HG03097 (cell line): Measurements from ENCODE around the gene RBL2.
"Not testable (repeated sequence)": the region's sequence is repeated elsewhere in the genome, so short reads cannot be mapped to it uniquely, and the experiment has no call there.

ENCODE experiments used
- ATAC-seq: cut with Tn5 transposase; IDR thresholded peaks from one replicate; pipeline ENCODE4 v1.9.1; 2021; ENCODE audit not compliant: unreplicated experiment, low FRiP score

Gene RBL2

DNA sequence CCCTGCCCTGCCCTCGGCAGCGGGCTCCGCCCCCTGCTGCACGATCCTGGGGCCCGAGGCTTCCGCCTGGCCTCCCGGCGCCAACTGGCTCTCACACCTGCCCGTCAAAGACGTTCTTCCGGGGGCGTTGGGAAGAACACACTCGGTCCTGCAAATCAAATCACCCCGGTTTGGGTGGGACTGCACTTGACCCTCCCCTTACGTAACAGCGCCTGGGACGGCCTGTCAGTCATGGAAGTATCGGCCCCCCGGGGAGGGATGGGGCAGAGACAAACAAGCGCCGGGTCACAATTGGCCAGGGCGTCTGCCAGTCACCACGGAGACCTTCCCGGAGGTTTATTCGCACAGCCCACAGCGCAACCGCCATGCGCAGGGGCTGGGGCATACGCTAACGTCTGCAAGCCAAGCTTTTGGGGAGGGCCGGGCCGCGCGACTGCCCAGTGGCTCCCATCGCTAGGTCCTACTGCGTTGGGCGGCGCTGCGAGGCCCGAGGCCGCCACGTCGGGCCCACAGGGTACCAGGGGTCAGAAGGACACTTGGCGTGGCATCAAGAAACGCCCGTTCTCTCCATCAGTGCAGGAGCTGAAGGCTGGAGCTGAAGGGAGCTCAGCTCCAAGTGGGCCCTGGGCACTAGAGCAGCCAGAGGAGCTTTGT, 69.1 kb downstream of the RBL2 start:
- peak; percentile 98 for ATAC-seq

DNA sequence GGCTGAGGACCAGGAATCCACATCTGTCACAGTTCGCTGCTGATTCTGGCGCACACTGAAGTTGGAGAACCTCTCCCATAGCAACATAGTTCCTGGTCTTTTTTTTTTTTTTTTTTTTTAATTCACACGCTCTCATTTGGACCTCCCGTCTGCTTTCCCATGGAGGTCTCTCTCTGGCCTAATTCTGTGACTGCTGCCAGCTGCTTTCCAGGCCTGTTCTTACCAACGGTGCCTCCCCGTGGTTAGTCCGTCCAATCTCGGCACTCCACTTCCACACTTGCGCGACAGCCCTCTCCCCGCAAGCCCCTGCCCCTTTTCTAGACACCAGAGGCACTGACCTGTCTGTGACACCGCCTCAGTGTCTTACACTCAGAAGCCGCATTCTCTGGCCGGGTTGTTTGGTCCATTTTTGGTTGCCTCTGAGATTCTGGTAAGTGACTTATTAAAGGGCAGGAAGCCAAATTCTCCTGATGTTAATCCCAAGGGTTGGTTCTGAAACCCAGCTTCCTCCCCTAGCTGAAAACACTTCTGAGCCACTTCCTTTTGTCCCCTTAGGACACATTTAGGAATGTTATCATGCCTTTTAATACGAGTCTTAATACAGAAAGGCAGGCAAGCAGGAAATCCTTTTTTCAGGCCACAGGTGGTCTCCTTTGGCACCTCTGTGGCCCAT, 69.9 kb downstream of the RBL2 start:
- no peak for ATAC-seq

DNA sequence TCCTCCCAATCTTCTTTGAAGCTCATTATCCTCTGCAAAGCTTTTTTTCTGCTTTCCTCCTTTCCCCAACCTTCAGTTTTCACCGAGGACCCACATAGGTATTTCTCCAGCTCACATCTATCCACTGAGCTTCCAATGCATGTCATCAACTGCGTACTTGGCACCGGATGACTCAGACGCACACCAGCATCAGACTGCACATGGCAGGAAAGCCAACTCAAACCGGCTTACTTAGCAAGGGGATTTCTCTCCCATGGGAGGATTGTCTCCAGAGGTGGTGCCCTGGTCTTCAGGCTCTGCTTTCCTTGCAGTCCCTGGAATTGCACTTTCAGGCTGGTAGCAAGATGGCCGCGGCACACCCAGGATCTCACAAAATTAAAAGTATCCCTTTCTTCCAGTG, 70.4 kb downstream of the RBL2 start:
- ATAC-seq, result no peak

DNA sequence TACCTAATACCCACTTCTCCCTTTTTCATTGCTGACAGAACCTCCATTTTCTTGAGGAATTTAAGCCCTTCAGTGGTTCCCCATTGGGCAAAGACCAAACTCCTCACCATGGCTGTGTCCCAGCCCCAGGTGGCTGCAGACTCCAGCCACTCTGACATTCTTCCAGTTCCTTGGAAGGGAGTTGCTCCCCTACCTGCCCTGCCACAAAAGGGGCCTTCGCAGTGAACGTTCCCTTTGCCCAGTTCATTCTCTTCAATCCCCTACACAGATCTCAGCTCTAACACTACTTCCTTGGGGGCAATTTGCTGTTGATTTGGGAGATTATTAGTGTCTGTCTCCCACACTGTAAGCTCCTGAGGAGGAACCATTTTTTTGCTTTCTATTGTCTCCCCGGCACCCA, 72.0 kb downstream of the RBL2 start:
- no peak for ATAC-seq

DNA sequence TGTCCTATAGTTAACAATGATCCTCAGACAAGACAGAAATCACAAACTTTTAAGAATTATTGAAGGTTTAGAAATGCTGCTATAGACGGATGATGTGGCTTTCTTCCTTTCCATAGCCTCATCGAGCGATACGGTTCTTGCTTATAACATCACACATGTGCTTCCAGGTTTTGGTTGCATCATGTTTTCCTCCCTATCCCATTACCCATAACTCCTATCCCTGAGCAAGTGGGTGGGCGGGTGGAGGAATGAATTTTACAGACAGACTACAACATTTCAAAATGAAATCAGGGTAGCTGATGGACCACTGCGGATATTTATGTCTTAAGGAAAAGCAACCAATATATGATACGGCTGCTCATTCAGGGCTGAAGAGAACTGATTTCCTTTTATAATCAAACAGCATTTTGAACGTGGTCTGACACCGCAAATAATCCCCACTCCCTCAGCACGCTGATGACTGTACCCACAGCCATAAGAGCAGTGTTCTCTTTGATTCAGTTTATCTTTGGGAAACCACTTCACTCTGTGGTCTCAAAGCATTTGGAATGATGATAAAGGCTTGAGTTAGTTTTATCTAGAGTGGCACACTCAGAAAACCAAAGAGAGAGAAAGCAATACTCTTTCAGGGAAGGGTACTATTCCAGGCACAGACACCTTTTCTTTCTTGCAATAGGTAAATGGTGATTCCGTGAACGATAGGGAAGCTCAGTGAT, 73.4 kb downstream of the RBL2 start:
- ATAC-seq, result no peak

DNA sequence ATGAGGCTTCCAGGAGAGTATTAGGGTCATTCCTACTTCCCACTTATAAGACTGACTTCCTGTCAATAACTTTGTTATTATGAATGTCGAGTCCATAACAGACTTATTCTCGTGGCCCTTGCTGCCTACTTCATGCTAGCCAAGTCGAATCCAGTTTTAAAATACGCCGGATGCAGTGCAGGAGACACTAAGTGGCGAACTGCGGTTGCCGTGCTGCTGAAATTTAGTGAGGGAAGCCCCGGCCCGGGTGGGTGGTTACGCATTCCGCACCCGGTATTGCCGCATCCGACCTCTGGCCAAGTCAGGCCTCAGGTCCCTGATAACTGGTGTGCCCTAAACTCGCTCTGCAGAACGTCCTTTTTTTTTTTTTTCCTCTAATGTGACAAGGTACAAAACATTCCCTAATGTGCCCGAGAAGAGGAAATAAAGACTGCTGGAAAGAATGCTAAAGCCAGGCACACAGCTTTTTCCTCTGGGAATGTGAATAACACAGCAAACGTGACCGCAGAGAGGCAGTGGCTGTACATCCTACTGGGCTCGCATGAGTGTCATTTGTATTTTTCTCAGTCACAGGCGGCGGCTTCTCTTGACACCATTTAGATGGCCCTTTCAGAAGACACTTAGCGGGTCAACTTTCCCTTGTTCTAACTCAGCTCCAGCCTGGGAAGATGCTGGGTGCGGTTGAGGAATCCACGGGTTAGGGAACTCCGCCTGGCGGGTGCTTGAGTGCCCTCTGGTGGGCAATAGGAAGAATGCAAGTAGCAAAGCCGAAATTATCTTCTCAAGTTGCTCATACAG, 75.8 kb downstream of the RBL2 start:
- no peak for ATAC-seq

DNA sequence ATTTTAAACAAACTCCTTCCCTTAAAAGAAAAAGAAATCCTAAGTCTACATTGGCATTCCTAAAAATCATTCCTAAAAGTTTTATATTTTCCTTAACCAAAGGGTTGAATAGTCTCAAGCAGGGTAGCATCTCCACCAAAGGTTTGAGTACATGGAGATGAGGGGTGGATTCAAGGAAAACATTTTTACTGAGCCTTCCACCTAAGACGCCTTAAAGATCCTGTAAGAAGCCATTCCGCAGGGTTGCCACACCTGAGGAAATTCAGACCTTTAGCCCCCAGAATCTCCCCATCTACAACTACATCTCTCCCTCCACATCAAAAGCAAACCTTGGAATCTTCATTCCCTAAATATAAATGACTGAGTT, 76.4 kb downstream of the RBL2 start:
- no peak for ATAC-seq

DNA sequence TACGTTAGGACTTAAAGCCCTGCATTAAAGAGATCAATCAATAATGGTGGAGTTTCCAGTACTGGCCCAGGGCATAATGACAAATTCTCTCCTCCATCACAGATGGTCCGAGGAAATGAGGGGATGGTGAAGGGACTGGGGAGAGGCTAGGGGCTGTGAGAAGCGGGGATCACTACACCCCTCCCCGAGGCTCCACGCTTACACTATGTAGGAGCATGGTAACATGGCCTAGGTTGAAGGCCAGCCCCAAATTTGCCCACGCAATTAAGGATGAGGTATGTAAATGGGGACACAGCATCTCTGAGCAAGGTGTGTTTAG, 76.8 kb downstream of the RBL2 start:
- no peak for ATAC-seq

DNA sequence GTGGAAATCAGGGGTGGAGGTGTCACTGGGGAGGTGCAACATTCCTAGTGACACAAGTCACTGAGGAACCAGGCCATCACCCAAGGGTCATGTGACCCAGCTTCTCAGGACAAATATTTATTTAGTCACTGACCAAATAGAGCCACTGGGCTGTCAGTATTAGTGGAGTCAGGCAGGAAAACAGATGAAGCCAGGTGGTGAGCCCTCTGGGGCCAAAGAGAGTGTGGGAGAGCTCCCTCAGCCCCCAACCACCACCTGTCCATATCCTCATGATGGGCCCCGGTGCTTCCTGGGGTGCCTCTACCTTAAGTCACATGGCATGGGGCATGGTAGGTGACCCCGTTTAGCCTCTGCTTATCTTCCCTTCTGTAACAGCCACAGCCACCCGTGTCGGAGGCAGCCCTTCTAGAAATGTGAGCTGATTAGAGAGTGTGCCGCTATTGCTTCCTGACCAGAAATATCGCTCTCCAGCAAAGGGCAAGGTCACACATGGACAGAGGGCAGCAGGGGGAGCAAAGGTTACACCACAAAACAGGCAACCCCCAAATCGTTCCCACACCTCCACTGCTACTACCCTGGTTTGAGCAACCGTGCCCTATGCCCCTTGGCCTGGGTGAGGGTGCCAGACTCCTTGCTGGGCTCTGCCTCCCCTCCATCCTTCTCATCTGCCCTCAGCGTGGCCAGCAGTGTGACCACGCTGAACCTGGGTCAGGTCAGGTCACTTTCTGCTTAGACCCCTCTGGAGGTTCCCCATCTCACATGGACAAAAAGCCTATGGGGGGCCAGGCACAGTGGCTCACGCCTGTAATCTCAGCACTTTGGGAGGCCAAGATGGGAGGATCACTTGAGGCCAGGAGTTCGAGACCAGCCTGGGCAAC, 77.4 kb downstream of the RBL2 start:
- ATAC-seq, result no peak

DNA sequence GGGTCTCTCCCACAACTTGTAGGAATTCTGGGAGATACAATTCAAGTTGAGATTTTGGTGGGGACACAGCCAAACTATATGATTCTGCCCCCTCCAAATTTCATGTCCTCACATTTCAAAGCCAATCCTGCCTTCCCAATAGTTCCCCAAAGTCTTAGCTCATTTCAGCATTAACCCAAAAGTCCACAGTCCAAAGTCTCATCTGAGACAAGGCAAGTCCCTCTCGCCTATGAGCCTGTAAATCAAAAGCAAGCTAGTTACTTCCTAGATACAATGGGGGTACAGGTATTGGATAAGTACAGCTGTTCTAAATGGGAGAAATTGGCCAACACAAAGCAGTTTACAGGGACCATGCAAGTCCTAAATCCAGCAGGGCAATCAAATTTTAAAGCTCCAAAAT, 78.5 kb downstream of the RBL2 start:
- ATAC-seq, result not testable (repeated sequence)

DNA sequence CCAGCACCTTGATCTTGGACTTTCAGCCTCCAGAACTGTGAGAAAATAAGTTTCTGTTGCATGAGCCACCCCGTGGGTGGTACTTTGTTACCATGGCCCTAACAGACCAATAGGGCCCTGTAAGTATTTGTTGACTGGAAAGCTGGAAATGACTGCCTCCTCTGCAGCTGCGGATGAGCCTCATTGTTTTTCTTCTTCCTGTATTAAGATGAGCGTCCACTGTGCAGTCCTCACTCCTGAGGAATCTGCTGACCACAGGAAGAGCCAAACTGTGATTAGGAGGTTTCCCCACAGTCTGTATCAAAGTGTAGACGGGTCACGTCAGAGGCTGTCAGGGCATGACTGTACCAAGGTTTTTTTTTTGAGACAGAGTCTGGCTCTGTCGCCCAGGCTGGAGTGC, 81.0 kb downstream of the RBL2 start:
- no peak for ATAC-seq

DNA sequence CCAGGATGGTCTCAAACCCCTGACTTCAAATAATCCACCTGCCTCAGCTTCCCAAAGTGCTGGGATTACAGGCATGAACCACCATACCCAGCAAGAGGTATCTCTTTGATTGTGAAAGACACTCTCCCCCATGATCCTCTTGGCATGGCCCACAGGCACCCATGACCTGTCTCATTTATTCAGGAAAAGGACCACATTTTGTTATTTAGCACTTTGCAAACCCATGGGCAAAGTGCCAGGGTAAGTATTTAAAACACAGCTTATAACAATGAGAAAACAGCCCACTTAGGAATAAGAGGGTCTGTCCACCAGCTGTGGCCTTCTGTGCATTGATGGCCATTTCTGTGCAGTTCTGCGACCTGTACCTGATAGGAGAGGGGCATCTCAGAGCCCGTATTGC, 81.5 kb downstream of the RBL2 start:
- no peak for ATAC-seq

DNA sequence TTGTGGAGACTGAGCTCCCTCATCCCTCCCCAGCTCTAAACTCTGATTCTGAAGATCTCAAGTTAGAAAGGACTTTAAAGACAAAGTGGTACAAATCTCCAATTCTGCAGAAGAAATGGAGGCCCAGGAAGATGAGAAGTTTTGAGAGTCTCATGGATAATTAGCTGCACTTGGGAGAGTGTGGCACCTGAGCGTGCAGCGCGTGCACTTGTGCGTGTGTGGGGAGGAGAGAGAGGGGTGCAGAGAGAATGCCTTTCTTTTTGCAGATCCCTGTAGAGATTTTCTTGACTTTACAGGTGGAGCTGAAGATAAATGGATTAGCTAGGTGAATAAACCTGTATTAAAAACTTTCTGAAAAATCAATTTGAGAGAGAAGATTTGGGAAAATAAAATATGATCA, 83.6 kb downstream of the RBL2 start:
- ATAC-seq, result no peak

DNA sequence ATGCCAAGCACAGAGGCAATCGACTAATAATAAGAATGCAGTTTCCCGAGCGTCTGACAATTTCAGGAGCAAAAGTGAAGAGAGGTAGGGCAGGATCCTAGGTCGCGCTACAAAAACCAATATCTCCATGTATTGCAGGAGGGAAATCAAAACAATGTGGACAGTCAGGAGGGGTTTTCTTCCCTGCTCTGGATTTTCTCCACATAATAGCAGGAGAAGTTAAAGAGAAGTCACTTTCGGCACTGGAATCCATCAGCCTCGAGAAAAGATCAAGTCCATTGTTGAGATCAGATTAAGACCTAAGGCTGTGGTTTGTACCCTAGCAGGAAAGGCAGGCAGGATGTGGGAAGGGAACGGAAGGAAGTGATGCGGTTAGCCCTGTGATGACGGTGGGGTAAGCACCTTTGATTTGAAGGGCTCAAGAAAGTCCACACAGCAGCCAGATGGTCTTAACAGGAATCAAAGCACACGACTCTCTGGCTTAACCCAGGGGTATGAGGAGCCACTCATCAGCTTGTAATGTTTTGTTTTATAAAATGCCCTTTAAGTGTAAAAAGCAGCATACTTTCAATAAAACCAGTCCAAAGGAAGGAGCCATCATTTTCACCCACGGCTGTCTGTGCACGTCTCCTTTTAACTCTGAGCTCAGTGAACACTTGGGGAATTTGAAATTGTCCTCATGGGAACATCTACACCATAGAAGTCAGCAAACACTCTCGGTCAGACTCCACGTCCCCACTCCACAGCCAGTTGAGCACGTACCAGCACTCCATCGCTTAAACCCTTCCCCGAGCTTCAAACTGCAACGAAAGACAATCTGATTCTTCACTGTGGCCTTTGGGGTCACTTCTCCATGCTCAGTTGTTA, 84.5 kb downstream of the RBL2 start:
- peak; percentile 95 for ATAC-seq

DNA sequence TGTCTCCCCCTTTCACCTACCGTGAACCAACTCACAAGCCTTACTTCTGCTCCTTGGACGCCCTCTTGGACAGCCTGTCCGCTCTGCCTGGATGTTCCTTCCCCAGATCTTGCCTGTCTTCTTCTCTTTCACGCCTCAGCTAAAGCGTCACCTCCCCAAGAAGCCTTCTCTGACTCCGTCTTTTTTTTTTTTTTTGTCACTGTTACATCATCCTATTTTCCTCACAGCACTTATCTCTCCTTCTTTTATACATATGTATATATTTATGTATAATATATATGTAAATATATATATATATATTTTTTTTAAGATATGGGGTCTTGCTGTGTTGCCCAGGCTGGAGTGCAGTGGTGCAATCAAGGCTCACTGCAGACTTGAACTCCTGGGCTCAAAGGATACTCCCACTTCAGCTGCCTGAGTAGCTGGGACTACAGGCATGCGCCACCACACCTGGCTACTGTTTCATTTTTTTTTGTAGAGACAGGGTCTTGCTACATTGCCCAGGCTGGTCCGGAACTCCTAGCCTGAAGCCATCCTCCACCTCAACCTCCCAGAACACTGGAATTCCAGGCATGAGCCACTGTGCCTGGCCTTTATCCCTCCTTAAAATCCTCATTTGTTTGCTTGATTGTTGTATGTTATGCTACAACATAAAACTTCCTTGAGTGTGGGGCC, 85.3 kb downstream of the RBL2 start:
- ATAC-seq, result peak; percentile 9

DNA sequence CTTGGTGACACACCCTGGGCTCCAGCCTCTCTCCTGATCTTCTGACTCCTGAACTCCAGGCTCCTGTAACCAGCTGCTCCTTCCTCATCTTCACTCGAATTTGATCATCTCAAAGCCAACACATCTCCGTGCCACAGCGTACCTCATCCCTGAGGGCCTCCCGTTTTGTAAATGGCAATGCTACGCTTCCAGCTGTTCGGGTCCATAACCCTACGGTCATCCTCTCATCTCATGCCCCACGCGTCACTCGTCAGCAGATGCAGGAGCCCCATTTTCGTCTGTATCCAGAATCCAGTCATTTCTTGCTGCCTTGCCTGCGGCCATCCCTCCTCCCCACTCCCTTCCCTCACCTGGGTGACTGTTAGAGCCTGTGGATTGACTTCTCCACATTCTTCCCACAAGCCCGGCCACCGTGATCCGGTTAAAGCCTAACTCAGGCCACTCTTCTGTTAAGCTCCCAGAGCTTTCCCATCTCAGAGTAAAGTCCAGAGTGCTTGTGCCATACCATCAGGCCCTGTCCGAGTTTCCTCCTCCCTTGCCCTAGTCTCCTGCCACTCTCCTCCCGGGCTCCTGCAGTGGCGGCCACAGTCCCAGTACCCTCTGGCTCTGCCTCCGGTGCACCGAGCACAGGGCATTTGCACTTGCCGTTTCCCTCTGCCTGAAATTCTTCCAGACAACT, 89.0 kb downstream of the RBL2 start:
- ATAC-seq, result no peak

DNA sequence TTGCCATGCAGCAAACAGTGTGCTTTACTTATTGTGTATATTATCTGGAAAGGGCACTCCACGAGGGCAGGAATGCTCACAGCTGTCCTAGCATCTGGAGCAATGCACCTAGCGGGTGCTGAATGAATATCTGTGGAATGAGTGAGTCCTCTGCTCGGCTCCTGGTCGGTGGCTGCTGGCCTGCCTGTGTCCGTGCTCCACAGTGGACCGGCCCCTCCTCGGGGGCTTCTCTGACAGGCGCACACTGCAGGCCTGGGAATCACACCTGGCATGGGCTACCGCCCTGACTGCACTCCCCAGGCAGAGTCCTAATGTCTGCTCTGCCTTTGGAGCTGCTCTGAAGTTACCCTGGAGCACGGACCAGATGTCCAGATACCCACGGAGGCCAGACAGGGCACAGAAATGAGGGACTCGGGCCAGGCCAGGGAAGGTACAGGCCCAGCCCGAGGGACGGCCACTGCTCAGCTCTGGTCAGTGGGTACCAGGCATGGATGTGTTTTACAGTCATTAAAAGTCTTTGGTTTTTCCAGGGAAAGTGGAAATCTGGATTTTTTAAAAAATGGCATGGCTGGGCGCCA, 89.8 kb downstream of the RBL2 start:
- no peak for ATAC-seq

DNA sequence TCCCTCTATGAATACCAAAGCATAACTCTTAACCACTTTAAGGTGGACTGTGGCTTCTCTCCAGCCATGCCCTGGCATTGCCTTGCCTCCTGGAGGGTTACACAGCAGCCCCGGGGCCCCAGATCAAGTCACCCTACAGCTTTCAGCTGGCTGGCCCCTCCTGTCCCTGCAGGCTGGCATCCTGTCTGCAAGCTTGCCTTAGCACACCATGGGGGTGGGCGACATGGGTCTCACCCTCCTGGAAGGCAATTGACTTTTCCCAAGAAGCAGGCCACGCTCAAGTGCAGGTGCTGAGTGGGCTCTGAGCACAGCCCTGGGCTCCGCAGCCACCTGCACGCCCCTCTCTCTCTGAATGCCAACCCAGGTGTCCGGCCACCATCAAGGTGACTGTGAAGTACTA, 94.5 kb downstream of the RBL2 start:
- no peak for ATAC-seq
